HG03097 (cell line): ENCODE data around the gene SNRNP200.

ENCODE experiments used
- ATAC-seq: cut with Tn5 transposase; IDR thresholded peaks from one replicate; pipeline ENCODE4 v1.9.1; 2021; ENCODE audit not compliant: unreplicated experiment, low FRiP score

The SNRNP200 gene

DNA sequence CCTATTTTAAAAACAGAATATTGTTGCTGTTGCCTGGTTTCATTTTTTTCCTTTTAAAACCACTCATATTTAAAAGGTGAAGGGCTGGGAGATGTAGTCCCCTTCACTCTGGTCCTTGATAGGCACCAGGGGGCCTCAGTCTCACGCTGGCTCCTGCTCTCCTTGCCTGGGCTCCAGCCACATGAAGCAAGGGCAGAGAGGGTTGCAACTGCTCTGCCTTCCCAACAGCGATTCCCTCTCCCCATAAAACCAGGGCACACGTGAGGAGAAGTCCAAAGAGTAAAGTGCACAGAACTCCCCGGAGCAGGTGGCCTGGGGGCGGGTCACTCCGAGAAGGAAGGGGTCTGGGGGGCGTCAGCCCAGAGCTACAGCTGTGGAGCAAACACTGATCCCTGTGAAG lies 52.3 kb downstream of the SNRNP200 start:
- no peak for ATAC-seq

DNA sequence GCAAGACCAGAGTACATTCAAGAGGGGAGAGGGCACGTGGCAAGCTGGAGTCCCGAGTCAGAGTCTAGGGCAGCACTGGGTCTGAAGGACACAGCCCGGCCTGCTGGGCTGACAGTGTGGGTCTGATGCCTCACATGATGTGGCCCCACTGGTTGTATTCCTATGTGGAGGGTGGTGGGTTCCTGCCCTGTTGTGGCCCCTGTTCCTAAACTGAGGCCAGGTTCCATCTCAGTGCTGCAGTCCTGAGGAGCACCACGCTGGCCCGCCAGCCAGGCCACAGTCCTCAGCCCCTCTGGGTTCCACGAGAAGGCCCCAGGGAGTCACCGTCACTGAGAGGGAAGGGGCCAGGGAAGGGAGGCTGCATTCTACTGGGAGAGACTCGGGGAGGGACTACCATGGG lies 52.8 kb downstream of the SNRNP200 start:
- ATAC-seq = no peak

DNA sequence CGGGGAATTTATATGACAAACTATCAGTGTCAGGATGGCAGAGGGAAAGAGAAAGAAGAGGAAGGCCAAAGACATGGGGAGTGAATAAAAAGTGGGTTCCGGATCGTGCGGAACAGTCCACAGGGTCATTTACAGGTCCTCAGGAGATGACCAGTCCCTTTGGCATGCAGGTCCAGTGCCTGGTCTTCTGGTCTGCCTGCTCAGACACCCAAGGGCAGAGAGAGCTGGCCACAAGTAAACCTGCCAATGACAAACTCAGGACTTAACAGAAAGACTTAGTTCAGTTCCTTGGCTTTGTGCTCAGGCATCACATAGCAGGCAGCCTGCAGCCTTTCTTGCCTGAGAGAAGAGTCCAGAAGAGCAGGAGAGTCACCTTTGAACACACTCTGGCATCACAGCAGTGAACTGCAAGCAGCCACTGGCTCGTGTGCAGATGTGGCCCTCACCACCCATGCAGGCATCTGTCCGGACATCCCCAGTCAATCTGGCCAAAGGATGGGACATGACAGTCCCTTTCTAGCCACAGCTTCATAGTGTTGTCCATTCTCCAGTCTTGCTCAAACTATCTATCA lies 53.5 kb downstream of the SNRNP200 start:
- no peak for ATAC-seq

GRCh38 chr2:96250188-96250587 lies 55.2 kb downstream of the SNRNP200 start:
- ATAC-seq = no peak

DNA sequence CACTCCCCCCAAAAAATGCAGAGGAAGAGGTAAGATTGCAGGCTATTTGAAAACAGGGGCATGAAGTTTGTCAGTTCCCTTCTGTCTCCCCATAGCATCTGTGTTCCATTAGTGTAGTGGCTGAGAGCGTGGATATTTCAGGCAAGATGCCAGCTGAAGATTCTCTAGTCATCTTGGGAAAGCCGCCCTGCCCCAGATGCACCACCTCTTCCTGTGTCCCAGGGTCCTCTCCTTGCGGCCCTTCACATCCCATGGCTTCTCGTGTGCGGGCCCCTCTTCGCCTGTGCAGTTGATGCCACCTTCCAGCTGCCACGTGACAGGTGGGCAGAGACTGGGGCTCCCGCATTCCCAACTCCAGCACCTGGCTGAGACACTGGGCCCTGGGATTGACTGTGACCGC lies 55.7 kb downstream of the SNRNP200 start:
- no peak for ATAC-seq

DNA sequence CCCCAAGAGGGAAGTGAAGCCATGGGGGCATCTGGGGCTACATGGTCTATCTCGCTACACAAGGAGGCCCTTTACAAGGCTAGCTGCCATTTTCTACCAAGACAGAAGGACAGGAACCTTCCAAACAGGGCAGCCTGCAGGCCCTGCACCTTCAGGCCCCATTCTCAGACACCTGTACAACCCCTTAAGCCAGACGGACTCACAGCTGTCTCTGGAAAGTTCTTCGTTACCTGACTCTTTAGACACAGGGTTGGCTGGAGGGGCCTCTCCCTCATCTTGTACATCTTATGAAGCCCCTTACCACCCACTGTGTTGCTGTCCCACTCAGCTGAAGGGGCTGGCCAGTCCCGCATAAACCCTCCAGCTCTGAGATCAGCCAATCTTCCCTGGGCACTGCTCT lies 56.7 kb downstream of the SNRNP200 start:
- ATAC-seq = no peak

DNA sequence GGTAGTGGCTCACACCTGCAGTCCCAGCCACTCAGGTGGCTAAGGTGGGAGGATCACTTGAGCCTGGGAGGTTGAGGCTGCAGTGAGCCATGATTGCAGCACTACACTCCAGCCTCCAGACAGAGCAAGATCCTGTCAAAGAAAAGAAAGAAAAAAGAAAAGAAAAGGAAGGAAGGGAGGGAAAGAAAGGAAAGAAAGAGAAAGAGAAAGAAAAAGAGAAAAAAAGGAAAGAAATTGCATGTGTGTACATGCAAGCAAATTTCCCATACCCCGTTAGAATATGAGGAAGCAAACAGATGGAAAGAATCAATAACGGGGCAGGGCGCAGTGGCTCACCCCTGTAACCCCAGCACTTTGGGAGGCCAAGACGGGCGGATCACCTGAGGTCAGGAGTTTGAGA lies 57.5 kb downstream of the SNRNP200 start:
- ATAC-seq = no peak

DNA sequence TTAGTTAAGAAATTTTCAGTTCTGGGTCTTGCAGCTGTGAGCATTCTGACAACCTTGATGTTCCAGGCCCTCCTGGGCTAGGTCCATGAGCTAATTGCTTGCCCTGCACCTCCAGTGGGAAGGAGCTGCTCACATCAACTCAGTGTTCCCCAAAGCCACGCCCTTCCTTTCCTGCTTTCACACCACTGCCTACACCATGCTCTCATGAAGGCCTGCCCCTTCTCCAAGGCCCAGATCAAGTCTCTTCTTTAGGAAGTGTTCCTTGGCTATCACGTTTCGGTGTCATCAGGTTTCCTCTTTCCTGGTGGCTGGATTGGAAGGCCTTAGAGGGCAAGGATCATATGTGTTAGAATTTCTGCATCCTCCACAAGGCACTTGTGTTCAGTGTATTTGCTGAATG lies 58.3 kb downstream of the SNRNP200 start:
- no peak for ATAC-seq

DNA sequence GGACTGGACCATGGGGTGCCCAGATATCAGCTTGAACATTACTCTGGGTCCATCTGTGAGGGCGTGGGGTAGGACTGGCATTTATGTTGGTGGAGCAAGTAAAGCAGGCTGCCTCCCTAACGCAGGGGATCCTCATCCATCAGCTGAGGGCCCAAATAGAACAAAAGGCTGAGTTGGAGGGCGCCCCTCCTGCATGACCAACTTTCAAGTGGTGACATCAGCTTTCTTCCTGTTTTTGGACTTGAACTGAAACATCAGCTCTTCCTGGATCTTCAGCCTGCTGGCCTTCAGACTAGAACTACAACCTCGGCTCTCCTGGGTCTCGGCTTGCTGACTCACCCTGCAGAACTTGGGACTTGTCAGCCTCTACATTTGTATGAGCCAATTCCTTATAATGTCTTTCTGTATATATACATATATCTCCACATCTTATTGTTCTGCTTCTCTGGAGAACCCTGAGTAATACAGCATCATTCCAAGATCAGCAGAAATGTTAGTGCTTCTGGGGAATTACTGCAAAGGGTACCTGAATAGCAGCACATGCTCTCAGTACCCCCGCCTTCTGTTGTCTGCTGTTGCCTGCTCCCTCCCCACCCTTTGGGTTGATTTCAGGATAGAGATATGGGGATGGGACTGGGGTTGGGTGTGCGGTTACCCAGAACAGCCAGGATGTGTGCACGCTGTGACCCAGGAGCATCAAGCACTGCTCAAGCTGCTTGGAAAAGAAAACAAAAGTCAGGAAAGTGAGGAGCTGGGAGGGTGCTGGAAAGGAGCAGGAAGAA lies 59.5 kb downstream of the SNRNP200 start:
- no peak for ATAC-seq

DNA sequence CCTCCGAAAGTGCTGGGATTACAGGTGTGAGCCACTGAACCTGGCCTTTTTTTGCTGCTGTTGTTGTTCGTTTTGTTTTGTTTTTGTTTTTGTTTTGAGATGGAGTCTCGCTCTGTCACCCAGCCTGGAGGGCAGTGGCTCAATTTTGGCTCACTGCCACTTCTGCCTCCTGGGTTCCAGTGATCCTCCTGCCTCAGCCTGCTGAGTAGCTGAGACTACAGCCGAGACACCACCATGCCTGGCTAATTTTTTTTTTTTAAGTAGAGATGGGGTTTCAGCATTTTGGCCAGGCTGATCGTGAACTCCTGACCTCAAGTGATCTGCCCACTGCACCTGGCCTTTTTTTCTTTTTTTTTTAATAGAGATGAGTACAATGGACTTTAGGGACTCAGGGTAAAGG lies 61.5 kb downstream of the SNRNP200 start:
- no peak for ATAC-seq

DNA sequence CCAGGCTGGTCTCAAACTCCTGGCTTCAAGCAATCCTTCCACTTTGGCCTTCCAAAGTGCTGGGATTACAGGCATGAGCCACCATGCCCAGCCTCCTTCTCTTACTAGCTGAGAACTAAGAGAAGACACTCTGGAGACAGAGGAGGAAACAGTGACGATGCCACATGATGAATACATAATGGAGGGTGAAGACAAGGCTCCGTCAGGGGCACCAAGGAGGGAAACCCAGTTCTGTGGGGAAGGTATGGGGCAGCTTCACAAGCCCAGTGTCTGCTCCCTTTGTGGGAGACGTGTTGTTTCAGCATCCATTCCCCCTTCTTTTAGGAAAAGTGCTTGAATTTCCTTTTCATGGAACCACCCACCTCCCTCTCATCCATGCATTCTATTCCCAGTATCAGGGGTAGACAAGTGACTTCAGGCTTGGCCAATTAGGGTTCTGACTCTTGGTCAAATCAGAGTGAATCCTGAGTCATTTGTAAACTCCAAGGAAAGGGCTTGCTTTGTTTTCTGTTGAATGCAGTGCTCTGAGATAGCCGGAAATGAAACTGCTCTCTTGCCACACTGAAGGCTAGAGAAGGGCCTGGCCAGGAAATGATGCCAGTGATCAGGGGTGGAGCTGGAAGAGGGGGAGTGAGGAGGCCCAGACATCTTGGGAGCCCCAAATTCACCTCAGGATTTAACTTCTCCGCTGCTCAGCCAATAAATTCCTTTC lies 63.3 kb downstream of the SNRNP200 start:
- peak; percentile 70 for ATAC-seq

DNA sequence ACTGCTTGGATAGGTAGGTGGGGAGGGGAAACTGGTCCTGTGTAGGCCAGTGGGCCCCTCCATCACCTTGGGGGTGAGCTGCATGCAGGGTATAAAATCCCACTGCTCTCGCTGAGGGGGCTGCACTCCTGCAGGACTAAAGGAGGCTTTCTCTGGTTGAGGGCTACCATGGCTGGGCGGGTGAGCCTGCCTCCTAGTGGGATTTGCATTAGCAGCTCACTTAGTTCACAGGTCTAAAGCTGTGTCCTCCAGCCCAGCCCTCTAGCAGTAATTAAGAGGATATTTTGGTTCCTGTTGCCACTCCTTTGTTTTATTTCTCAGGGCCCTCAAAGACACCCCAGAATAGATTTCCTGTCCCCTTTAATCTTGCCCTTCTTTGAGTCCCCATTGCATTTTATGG lies 64.1 kb downstream of the SNRNP200 start:
- ATAC-seq = no peak

DNA sequence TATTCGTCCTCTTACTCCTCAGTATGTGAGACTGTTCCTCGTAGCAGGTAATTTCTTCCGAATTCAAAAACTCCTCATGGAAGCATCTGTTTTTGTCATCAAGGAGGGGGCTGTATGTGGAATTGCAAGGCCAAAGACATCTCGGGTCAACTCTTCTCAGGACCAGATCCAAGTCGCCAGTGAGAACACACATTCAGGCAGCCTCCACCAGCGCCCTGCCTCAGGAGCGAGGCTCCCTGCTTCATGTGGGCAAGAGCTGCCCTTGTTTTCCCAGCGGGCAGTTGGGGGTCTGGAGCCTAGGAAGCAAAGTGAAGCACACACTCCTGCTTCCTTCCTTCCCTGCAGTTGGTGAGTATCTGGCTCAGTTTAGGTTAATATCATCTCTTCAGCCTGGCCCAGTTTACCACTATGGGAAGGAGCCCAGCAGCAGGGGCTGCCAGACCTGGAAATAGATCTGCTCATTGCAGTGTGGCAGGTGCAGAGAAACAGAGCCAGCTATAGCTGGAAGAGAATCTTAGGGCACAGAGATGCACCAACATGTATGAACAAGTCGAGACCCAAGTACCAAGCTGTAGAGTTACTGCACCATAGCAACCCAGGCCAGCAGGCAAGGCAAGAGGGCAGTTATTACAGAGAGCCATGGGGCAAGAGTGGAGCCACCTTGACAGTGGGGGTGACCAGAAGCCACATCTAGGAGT lies 64.9 kb downstream of the SNRNP200 start:
- no peak for ATAC-seq

DNA sequence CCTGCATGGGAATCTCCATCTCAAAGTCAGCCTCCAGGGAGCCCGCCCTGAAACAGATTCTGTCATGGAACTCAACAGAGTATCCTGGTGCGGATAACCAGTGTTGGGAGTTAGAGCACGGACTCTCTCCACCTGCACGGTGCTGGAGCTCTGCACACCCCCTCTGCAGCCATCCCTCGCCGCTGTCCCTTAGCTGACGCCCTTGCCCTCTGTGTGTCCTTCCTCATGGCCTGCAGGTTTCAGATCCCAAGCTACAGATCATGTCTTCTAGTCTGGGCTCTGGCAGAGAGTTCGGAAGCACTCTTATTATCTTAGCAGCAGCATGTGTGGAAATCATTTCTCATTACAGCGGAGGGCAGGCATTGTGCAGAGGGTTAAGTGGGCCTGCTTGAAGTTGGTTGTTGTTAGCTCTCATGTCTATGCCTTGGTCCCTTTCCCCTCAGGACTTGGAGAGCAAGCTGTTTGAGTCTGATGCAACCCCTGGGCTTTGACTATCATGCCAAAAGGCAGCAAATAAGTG lies 65.5 kb downstream of the SNRNP200 start:
- ATAC-seq = no peak

GRCh38 chr2:96239091-96239490 lies 66.3 kb downstream of the SNRNP200 start:
- ATAC-seq = no peak

GRCh38 chr2:96238266-96238665 lies 67.1 kb downstream of the SNRNP200 start:
- ATAC-seq = no peak

DNA sequence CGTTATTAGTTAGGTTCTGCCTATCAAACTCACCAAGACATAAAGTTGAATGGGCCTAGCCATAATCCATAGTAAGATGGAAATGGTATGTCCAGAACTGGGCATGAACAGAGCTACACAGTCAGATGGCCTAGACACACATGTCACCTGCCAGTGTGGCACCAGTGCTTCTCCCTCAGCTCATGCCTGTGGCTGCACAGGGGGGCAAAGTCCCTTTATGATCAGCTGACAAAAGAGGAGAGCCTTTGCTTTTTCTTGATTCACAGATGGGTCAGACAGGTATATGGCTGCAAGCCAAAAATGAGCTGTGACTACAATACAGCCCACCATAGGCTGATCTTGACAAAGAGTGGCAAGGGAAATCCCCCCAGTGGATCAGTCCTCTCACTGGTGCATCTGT lies 68.5 kb downstream of the SNRNP200 start:
- ATAC-seq = no peak

DNA sequence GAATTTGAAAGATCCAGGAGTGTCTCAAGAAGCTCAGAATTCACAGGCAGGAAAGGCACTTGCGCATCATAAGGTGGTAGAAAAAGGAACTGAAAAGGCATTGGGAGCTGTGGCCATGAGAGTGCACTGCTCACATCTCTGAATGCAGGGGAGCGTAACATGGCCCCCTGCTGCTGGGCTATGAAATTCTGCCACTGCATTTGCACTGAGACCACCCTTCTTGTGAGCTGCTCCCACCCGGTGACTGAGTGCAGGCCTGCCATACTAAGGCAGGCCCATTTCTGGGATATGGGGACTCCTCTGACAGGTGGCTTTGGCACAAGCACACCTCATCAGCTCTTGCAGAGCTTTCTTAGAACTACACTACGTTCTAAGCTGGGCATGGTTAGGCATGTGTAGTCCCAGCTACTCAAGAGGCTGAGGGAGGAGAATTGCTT lies 71.4 kb downstream of the SNRNP200 start:
- ATAC-seq = peak; percentile 72

- no peak for ATAC-seq
These were observed 71.9 kb downstream of the SNRNP200 start for GRCh38 chr2:96233436-96233835.

DNA sequence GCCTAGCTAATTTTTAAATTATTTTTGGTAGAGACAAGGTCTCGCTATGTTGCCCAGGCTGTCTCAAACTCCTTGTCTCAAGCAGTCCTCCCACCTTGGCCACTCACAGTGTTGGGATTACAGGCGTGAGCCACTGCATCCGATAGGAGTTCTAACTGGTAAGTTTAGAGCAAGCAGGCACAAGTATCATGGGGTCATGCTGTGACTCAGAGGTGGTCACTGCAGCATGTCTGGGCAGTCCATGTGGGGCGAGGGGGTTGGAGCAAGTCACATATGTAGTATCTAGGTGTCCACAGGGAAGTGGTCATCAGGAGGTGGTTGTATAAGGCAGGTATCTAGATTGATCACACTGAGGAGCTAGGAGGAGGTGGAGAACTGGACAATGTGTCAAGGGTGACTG lies 74.0 kb downstream of the SNRNP200 start:
- ATAC-seq = no peak

GRCh38 chr2:96225016-96225533 lies 80.3 kb downstream of the SNRNP200 start:
- peak; percentile 80 for ATAC-seq
